CD4-positive, alpha-beta memory T cell (primary cell): Measurements from ENCODE around the gene NR0B2. TPM values are rescaled to one million over a fixed set of nuclear protein-coding genes. Genes with fewer than 3 reads are reported as not detected.

Source experiments
- CTCF ChIA-PET: fragments of 350-600 bp; sonication (Branson Sonifier 250); formaldehyde crosslinking; loops from one replicate; lab custom pipeline; 2021; ENCODE audit warnings: inconsistent platforms; ENCODE audit not compliant: partially characterized antibody; lab: Charles Lee
- POLR2A ChIA-PET: fragments of 350-600 bp; sonication (Branson Sonifier 250); formaldehyde crosslinking; loops from one replicate; lab custom pipeline; 2021; ENCODE audit not compliant: partially characterized antibody; lab: Charles Lee
- DNase-seq, 5 donors: peaks; one replicate each; pipeline versions ENCODE4 v3.0.0 to v3.0.0-alpha.2; 2020 to 2022; ENCODE audit warnings: mixed read lengths in 1 of 5
- H3K27ac ChIP-seq: one replicate; pipeline ENCODE4 v1.7.0; 2013; ENCODE audit warnings: low read depth, low read length
- H3K27me3 ChIP-seq: 2 replicates; pipeline ENCODE4 v1.7.0; 2013; ENCODE audit warnings: mild to moderate bottlenecking, low read length, moderate library complexity; ENCODE audit not compliant: insufficient read depth
- H3K36me3 ChIP-seq: 2 replicates; pipeline ENCODE4 v1.7.0; 2013; ENCODE audit warnings: mild to moderate bottlenecking, low read length, moderate library complexity; ENCODE audit not compliant: insufficient read depth
- H3K4me1 ChIP-seq: 2 replicates; pipeline ENCODE4 v1.7.0; 2013; ENCODE audit warnings: mild to moderate bottlenecking, low read length, moderate library complexity; ENCODE audit not compliant: insufficient read depth
- H3K4me3 ChIP-seq, 2 donors: one replicate each; pipeline ENCODE4 v1.7.0; 2013; ENCODE audit warnings: low read length in 2 of 2, mild to moderate bottlenecking in 1 of 2
- H3K9me3 ChIP-seq, 2 donors: one replicate each; pipeline ENCODE4 v1.7.0; 2013; ENCODE audit warnings: low read length in 2 of 2, control low read depth in 1 of 2; ENCODE audit not compliant: control insufficient read depth in 1 of 2
- H3K27ac Mint-ChIP-seq, 7 donors: one replicate each; pipeline ENCODE4 v1.8.0; 2020 to 2021; ENCODE audit warnings: mixed read lengths in 7 of 7, mild to moderate bottlenecking in 6 of 7, inconsistent platforms in 3 of 7, moderate library complexity in 3 of 7
- H3K27me3 Mint-ChIP-seq, 2 donors: one replicate each; pipeline ENCODE4 v1.8.0; 2020 to 2021; ENCODE audit warnings: mixed read lengths in 2 of 2
- H3K36me3 Mint-ChIP-seq, 2 donors: one replicate each; pipeline ENCODE4 v1.8.0; 2020 to 2021; ENCODE audit warnings: mixed read lengths in 2 of 2, inconsistent platforms in 1 of 2, mild to moderate bottlenecking in 1 of 2
- H3K4me1 Mint-ChIP-seq, 4 donors: one replicate each; pipeline ENCODE4 v1.8.0; 2020 to 2021; ENCODE audit warnings: mixed read lengths in 4 of 4, mild to moderate bottlenecking in 1 of 4
- H3K4me3 Mint-ChIP-seq, 8 donors: one replicate each; pipeline ENCODE4 v1.8.0; 2020 to 2021; ENCODE audit warnings: mixed read lengths in 8 of 8, mild to moderate bottlenecking in 7 of 8, moderate library complexity in 6 of 8, inconsistent platforms in 3 of 8
- H3K9me3 Mint-ChIP-seq, 8 donors: one replicate each; pipeline ENCODE4 v1.8.0; 2020 to 2021; ENCODE audit warnings: mixed read lengths in 8 of 8, mild to moderate bottlenecking in 5 of 8, inconsistent platforms in 3 of 8, moderate library complexity in 1 of 8
- intact Hi-C: fragments of 100-400 bp; cut with micrococcal nuclease; formaldehyde crosslinking; loops from one replicate; pipeline ENCODE4 v1.15.1; 2023
- polyA plus RNA-seq, 2 donors: library from polyadenylated mRNA; unstranded; fragments of 300-500 nt; fragmentation: Illumina TruSeq; gene quantifications; one replicate each; pipeline ENCODE4 v1.2.3, GENCODE V29; 2021
- total RNA-seq, 2 experiments: library from RNA; stranded (reverse); gene quantifications; one replicate each; pipeline ENCODE4 v1.2.3, GENCODE V29; 2021

The NR0B2 gene
- total and polyA plus RNA-seq, 4 experiments from 2014 or later = not detected

GRCh38 chr1:26921540-26922430 is 8.0 kb upstream of the NR0B2 start, which contains the start of gene NUDC:
TSS of gene NUDC (plus strand) at chr1:26921743. CDS start at chr1:26921849, 106 bp downstream.
- Histone ChIP-seq H3K27me3 (no peaks in the 10 kb centered on the region), H3K27ac (peak within 1 kb of the TSS; percentile 82), H3K36me3 (peaks cover 14% of the 10 kb centered on the region), H3K4me1 (peaks cover 24% of the 10 kb centered on the region), H3K9me3 (no peaks in the 10 kb centered on the region), H3K4me3 (peak within 1 kb of the TSS; percentile 19 to 78)
- peak; percentile 94 to 97 (median 96) for DNase-seq
- Mint-ChIP-seq H3K4me3 (peak within 1 kb of the TSS; percentile 87 to 99 (median 96)), H3K27ac (peak within 1 kb of the TSS; percentile 91 to 99 (median 98)), H3K36me3 (peaks cover 5 to 20% of the 10 kb centered on the region in 2 donors), H3K9me3 (no peaks in the 10 kb centered on the region), H3K27me3 (no peaks in the 10 kb centered on the region), H3K4me1 (peaks cover 23 to 46% (median 31%) of the 10 kb centered on the region in 4 donors)
- ChIA-PET POLR2A (interaction anchor here (0.9 to 2.7 kb wide), 4 partner anchors 22 to 134 kb away, joined by 3 to 22 read pairs (median 8); partner anchors contain the start of genes GPATCH3, GPN2 and PIGV), CTCF (no interaction called here)
- intact Hi-C loops = loop anchor here (1.0 kb wide), 1 partner anchor 21 kb away; the partner anchor contains the start of gene GPATCH3

- Mint-ChIP-seq H3K36me3 (peaks cover 3 to 13% of the 10 kb centered on the region in 2 donors), H3K27ac (peak overlapping the region; percentile 91 to 99 (median 98)), H3K9me3 (no peaks in the 10 kb centered on the region), H3K27me3 (no peaks in the 10 kb centered on the region), H3K4me3 (peak overlapping the region; percentile 87 to 99 (median 96)), H3K4me1 (peaks cover 23 to 43% (median 29%) of the 10 kb centered on the region in 4 donors)
- ChIA-PET CTCF (interaction anchor here (1.4 kb wide), 1 partner anchor 20 kb away, joined by 3 read pairs; the partner anchor contains the start of gene GPATCH3), POLR2A (interaction anchor here (0.9 to 2.7 kb wide), 4 partner anchors 9 to 133 kb away, joined by 3 to 22 read pairs (median 8); partner anchors contain the start of genes GPATCH3, GPN2 and PIGV)
- no peaks in the 10 kb centered on the region for H3K27me3 ChIP-seq
- no peaks in the 10 kb centered on the region for H3K9me3 ChIP-seq
- peaks cover 24% of the 10 kb centered on the region for H3K4me1 ChIP-seq
- H3K4me3 ChIP-seq = peak overlapping the region in 1 of 2 donors; percentile 78
- peaks cover 8% of the 10 kb centered on the region for H3K36me3 ChIP-seq
- intact Hi-C loops = loop anchor here (1.0 kb wide), 1 partner anchor 21 kb away; the partner anchor contains the start of gene GPATCH3
- peak overlapping the region; percentile 82 for H3K27ac ChIP-seq
- peak in 1 of 5 donors; percentile 4 for DNase-seq
These were observed 7.4 kb upstream of the NR0B2 start for GRCh38 chr1:26921126-26921539.

- Histone ChIP-seq H3K9me3 (no peaks in the 10 kb centered on the region), H3K4me1 (no peaks in the 10 kb centered on the region), H3K27me3 (no peaks in the 10 kb centered on the region), H3K27ac (no peak overlapping the region), H3K36me3 (no peaks in the 10 kb centered on the region), H3K4me3 (no peak overlapping the region)
- no peak for DNase-seq
- H3K27me3 Mint-ChIP-seq = no peaks in the 10 kb centered on the region
- CTCF ChIA-PET = no interaction called here
- intact Hi-C loops = no loop called here
- H3K27ac Mint-ChIP-seq = no peak overlapping the region
- peaks cover 0 to 5% (median 1%) of the 10 kb centered on the region in 4 donors for H3K4me1 Mint-ChIP-seq
- no peaks in the 10 kb centered on the region for H3K9me3 Mint-ChIP-seq
- POLR2A ChIA-PET = no interaction called here
- H3K4me3 Mint-ChIP-seq = no peak overlapping the region
- H3K36me3 Mint-ChIP-seq = no peaks in the 10 kb centered on the region
These were observed 1.5 kb upstream of the NR0B2 start for GRCh38 chr1:26915204-26915842.

- Histone ChIP-seq H3K4me3 (no peak overlapping the region), H3K4me1 (no peaks in the 10 kb centered on the region), H3K36me3 (no peaks in the 10 kb centered on the region), H3K9me3 (no peaks in the 10 kb centered on the region), H3K27ac (no peak overlapping the region), H3K27me3 (no peaks in the 10 kb centered on the region)
- H3K4me3 Mint-ChIP-seq = no peak overlapping the region
- H3K36me3 Mint-ChIP-seq = no peaks in the 10 kb centered on the region
- no peak overlapping the region for H3K27ac Mint-ChIP-seq
- H3K4me1 Mint-ChIP-seq = no peaks in the 10 kb centered on the region
- POLR2A ChIA-PET = no interaction called here
- CTCF ChIA-PET = no interaction called here
- H3K9me3 Mint-ChIP-seq = no peaks in the 10 kb centered on the region
- peaks cover 0 to 4% of the 10 kb centered on the region in 2 donors for H3K27me3 Mint-ChIP-seq
- intact Hi-C loops = no loop called here
- DNase-seq = no peak
These were observed 404 bp downstream of the NR0B2 start for GRCh38 chr1:26913389-26913753.

DNA sequence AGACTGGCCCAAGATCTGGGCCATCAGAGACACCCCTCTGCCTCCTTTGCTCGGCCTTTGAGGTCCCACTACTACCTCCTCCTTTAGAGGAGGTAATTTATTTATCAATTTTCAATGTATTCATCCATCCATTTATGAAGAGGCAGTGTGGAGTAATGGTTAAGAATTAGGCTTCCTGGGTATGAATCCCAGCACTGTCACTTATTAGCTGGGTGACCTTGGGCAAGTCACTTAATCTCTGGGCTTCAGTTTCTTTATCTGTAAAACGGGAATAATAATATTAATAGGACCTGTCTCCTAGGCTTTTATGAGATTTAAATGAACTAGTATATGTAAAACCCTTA is 1.7 kb downstream of the NR0B2 start:
- ChIA-PET POLR2A (no interaction called here), CTCF (interaction anchor here (0.6 kb wide), 2 partner anchors 105 to 511 kb away, joined by 3 to 4 read pairs; no protein-coding TSS in a partner anchor)
- Histone ChIP-seq H3K36me3 (no peaks in the 10 kb centered on the region), H3K27me3 (no peaks in the 10 kb centered on the region), H3K9me3 (no peaks in the 10 kb centered on the region), H3K4me3 (no peak overlapping the region), H3K4me1 (no peaks in the 10 kb centered on the region), H3K27ac (no peak overlapping the region)
- no peak overlapping the region for H3K27ac Mint-ChIP-seq
- H3K36me3 Mint-ChIP-seq = no peaks in the 10 kb centered on the region
- peaks cover 0 to 5% of the 10 kb centered on the region in 2 donors for H3K27me3 Mint-ChIP-seq
- intact Hi-C loops = no loop called here
- no peaks in the 10 kb centered on the region for H3K9me3 Mint-ChIP-seq
- H3K4me3 Mint-ChIP-seq = no peak overlapping the region
- DNase-seq = no peak
- H3K4me1 Mint-ChIP-seq = no peaks in the 10 kb centered on the region

- ChIA-PET POLR2A (no interaction called here), CTCF (no interaction called here)
- H3K36me3 Mint-ChIP-seq = no peaks in the 10 kb centered on the region
- no peaks in the 10 kb centered on the region for H3K4me1 Mint-ChIP-seq
- H3K4me3 ChIP-seq = no peak overlapping the region
- DNase-seq = no peak
- H3K27me3 Mint-ChIP-seq = peaks cover 0 to 5% of the 10 kb centered on the region in 2 donors
- no peaks in the 10 kb centered on the region for H3K9me3 Mint-ChIP-seq
- no peak overlapping the region for H3K4me3 Mint-ChIP-seq
- no peaks in the 10 kb centered on the region for H3K9me3 ChIP-seq
- H3K4me1 ChIP-seq = no peaks in the 10 kb centered on the region
- intact Hi-C loops = no loop called here
- H3K27ac Mint-ChIP-seq = no peak overlapping the region
- H3K27ac ChIP-seq = no peak overlapping the region
- no peaks in the 10 kb centered on the region for H3K36me3 ChIP-seq
- H3K27me3 ChIP-seq = no peaks in the 10 kb centered on the region
These were observed 2.2 kb downstream of the NR0B2 start for GRCh38 chr1:26911399-26912146.
